ENCODE results near the gene SLC39A5.

Gene SLC39A5

GRCh38 chr12:56216461-56216860 is 13.4 kb upstream of the SLC39A5 start:
- Histone ChIP-seq H3K23ac (ENCODE audit: low read length in 2 of 2) (no peak overlapping the region), H4K91ac (ENCODE audit: low read length) (no peak overlapping the region), H3K4ac (ENCODE audit: low read depth in 1 of 2, low read length in 2 of 2) (no peak overlapping the region), H2BK5ac (ENCODE audit: low read depth, low read length, poor library complexity, severe bottlenecking) (no peak overlapping the region), H3K9ac (ENCODE audit: low read length) (no peak overlapping the region), H3K27ac (ENCODE audit: low read length, poor library complexity, severe bottlenecking) (no peak overlapping the region), H3K18ac (ENCODE audit: low read depth in 1 of 2, low read length in 2 of 2) (no peak overlapping the region), H2AFZ (ENCODE audit: low read depth, low read length) (no peak overlapping the region), H3K79me1 (replicated peaks; ENCODE audit: low read length, poor library complexity, severe bottlenecking) (peaks cover 23% of the 10 kb centered on the region), H4K8ac (ENCODE audit: low read length) (no peak overlapping the region), H3K36me3 (ENCODE audit: control insufficient read depth in 1 of 2, insufficient read depth in 2 of 2, low read depth in 1 of 2, low read length in 2 of 2) (peaks cover 48 to 50% of the 10 kb centered on the region in 2 experiments), H3K9me3 (ENCODE audit: control insufficient read depth, low read length) (no peaks in the 10 kb centered on the region), H3K4me1 (ENCODE audit: control insufficient read depth, insufficient read depth, low read depth, low read length) (peaks cover 3% of the 10 kb centered on the region), H3K4me2 (ENCODE audit: low read length, poor library complexity, severe bottlenecking) (no peak overlapping the region), H3K4me3 (ENCODE audit: insufficient read depth in 1 of 2, low read depth in 1 of 2, low read length in 2 of 2) (no peak overlapping the region), H3K27me3 (ENCODE audit: control insufficient read depth in 1 of 2, insufficient read depth in 1 of 2, low read length in 2 of 2) (no peaks in the 10 kb centered on the region), H3K14ac (ENCODE audit: low read length in 2 of 2) (no peak overlapping the region), H2BK15ac (ENCODE audit: low read depth, poor library complexity, severe bottlenecking) (no peak overlapping the region), H2AK5ac (ENCODE audit: low read length, severe bottlenecking) (no peak overlapping the region), H2BK12ac (ENCODE audit: low read length in 2 of 2) (no peak overlapping the region), H2BK120ac (ENCODE audit: low read depth, low read length) (no peak overlapping the region)
- DNase-seq: no peak
- 97% methylated on average over 3 of the region's 3 CpGs for WGBS

- Histone ChIP-seq H2AFZ (ENCODE audit: low read depth, low read length) (no peak overlapping the region), H3K36me3 (ENCODE audit: control insufficient read depth in 1 of 2, insufficient read depth in 2 of 2, low read depth in 1 of 2, low read length in 2 of 2) (peaks cover 16 to 19% of the 10 kb centered on the region in 2 experiments)
- 100% methylated on average over 6 of the region's 9 CpGs for WGBS
These were observed 10.0 kb upstream of the SLC39A5 start for GRCh38 chr12:56219840-56220239.

GRCh38 chr12:56220611-56221231 is 9.1 kb upstream of the SLC39A5 start:
- 46% methylated on average over 8 of the region's 10 CpGs for WGBS
- Histone ChIP-seq H2BK120ac (ENCODE audit: low read depth, low read length) (peak overlapping the region; percentile 73), H3K4me3 (ENCODE audit: insufficient read depth in 1 of 2, low read depth in 1 of 2, low read length in 2 of 2) (peak overlapping the region; percentile 76 to 92), H3K9me3 (ENCODE audit: control insufficient read depth, low read length) (no peaks in the 10 kb centered on the region), H2AK5ac (ENCODE audit: low read length, severe bottlenecking) (peak overlapping the region; percentile 14), H3K79me1 (replicated peaks; ENCODE audit: low read length, poor library complexity, severe bottlenecking) (peaks cover 24% of the 10 kb centered on the region), H4K91ac (ENCODE audit: low read length) (peak overlapping the region; percentile 29), H3K4ac (ENCODE audit: low read depth in 1 of 2, low read length in 2 of 2) (peak overlapping the region in 1 of 2 experiments; percentile 9), H3K4me2 (ENCODE audit: low read length, poor library complexity, severe bottlenecking) (peak overlapping the region; percentile 76), H3K36me3 (ENCODE audit: control insufficient read depth in 1 of 2, insufficient read depth in 2 of 2, low read depth in 1 of 2, low read length in 2 of 2) (peaks cover 10 to 12% of the 10 kb centered on the region in 2 experiments), H2BK12ac (ENCODE audit: low read length in 2 of 2) (peak overlapping the region in 1 of 2 experiments; percentile 88), H2BK15ac (ENCODE audit: low read depth, poor library complexity, severe bottlenecking) (peak overlapping the region; percentile 63), H3K27ac (ENCODE audit: low read length, poor library complexity, severe bottlenecking) (peak overlapping the region; percentile 95), H2BK5ac (ENCODE audit: low read depth, low read length, poor library complexity, severe bottlenecking) (no peak overlapping the region), H3K27me3 (ENCODE audit: control insufficient read depth in 1 of 2, insufficient read depth in 1 of 2, low read length in 2 of 2) (no peaks in the 10 kb centered on the region), H3K23ac (ENCODE audit: low read length in 2 of 2) (peak overlapping the region in 1 of 2 experiments; percentile 21), H4K8ac (ENCODE audit: low read length) (peak overlapping the region; percentile 21), H3K9ac (ENCODE audit: low read length) (peak overlapping the region; percentile 92), H3K14ac (ENCODE audit: low read length in 2 of 2) (no peak overlapping the region), H2AFZ (ENCODE audit: low read depth, low read length) (no peak overlapping the region), H3K18ac (ENCODE audit: low read depth in 1 of 2, low read length in 2 of 2) (peak overlapping the region; percentile 48 to 85), H3K4me1 (ENCODE audit: control insufficient read depth, insufficient read depth, low read depth, low read length) (peaks cover 20% of the 10 kb centered on the region)
- DNase-seq: peak; percentile 50

More at GRCh38 chr12:56219840-56220239, 10.0 kb upstream of the SLC39A5 start:
- H3K4me2 ChIP-seq (ENCODE audit: low read length, poor library complexity, severe bottlenecking): peak overlapping the region; percentile 6
- no peak overlapping the region for H3K4ac ChIP-seq (ENCODE audit: low read depth in 1 of 2, low read length in 2 of 2)
- no peak overlapping the region for H3K27ac ChIP-seq (ENCODE audit: low read length, poor library complexity, severe bottlenecking)
- DNase-seq: no peak
- no peak overlapping the region for H2BK5ac ChIP-seq (ENCODE audit: low read depth, low read length, poor library complexity, severe bottlenecking)
- H4K91ac ChIP-seq (ENCODE audit: low read length): no peak overlapping the region
- H3K9me3 ChIP-seq (ENCODE audit: control insufficient read depth, low read length): no peaks in the 10 kb centered on the region
- no peak overlapping the region for H2AK5ac ChIP-seq (ENCODE audit: low read length, severe bottlenecking)
- peaks cover 20% of the 10 kb centered on the region for H3K79me1 ChIP-seq (replicated peaks; ENCODE audit: low read length, poor library complexity, severe bottlenecking)
- no peak overlapping the region for H2BK12ac ChIP-seq (ENCODE audit: low read length in 2 of 2)
- no peak overlapping the region for H2BK120ac ChIP-seq (ENCODE audit: low read depth, low read length)
- no peak overlapping the region for H4K8ac ChIP-seq (ENCODE audit: low read length)
- H3K23ac ChIP-seq (ENCODE audit: low read length in 2 of 2): no peak overlapping the region
- no peaks in the 10 kb centered on the region for H3K27me3 ChIP-seq (ENCODE audit: control insufficient read depth in 1 of 2, insufficient read depth in 1 of 2, low read length in 2 of 2)
- H3K4me3 ChIP-seq (ENCODE audit: insufficient read depth in 1 of 2, low read depth in 1 of 2, low read length in 2 of 2): no peak overlapping the region
- no peak overlapping the region for H3K9ac ChIP-seq (ENCODE audit: low read length)
- peaks cover 15% of the 10 kb centered on the region for H3K4me1 ChIP-seq (ENCODE audit: control insufficient read depth, insufficient read depth, low read depth, low read length)
- no peak overlapping the region for H3K18ac ChIP-seq (ENCODE audit: low read depth in 1 of 2, low read length in 2 of 2)
- no peak overlapping the region for H2BK15ac ChIP-seq (ENCODE audit: low read depth, poor library complexity, severe bottlenecking)
- H3K14ac ChIP-seq (ENCODE audit: low read length in 2 of 2): no peak overlapping the region

- peak overlapping the region; percentile 95 for H3K27ac ChIP-seq (ENCODE audit: low read length, poor library complexity, severe bottlenecking)
- peak overlapping the region in 1 of 2 experiments; percentile 49 for H3K14ac ChIP-seq (ENCODE audit: low read length in 2 of 2)
- H4K91ac ChIP-seq (ENCODE audit: low read length): peak overlapping the region; percentile 29
- H2BK15ac ChIP-seq (ENCODE audit: low read depth, poor library complexity, severe bottlenecking): peak overlapping the region; percentile 63
- peaks cover 20% of the 10 kb centered on the region for H3K4me1 ChIP-seq (ENCODE audit: control insufficient read depth, insufficient read depth, low read depth, low read length)
- DNase-seq: peak; percentile 82
- H3K18ac ChIP-seq (ENCODE audit: low read depth in 1 of 2, low read length in 2 of 2): peak overlapping the region; percentile 70 to 85
- H4K8ac ChIP-seq (ENCODE audit: low read length): peak overlapping the region; percentile 21
- H2AK5ac ChIP-seq (ENCODE audit: low read length, severe bottlenecking): peak overlapping the region; percentile 15
- H3K27me3 ChIP-seq (ENCODE audit: control insufficient read depth in 1 of 2, insufficient read depth in 1 of 2, low read length in 2 of 2): no peaks in the 10 kb centered on the region
- H2BK5ac ChIP-seq (ENCODE audit: low read depth, low read length, poor library complexity, severe bottlenecking): peak overlapping the region; percentile 48
- peaks cover 23% of the 10 kb centered on the region for H3K79me1 ChIP-seq (replicated peaks; ENCODE audit: low read length, poor library complexity, severe bottlenecking)
- peak overlapping the region; percentile 76 to 92 for H3K4me3 ChIP-seq (ENCODE audit: insufficient read depth in 1 of 2, low read depth in 1 of 2, low read length in 2 of 2)
- H2BK12ac ChIP-seq (ENCODE audit: low read length in 2 of 2): peak overlapping the region; percentile 25 to 88
- WGBS: under 1% methylated on average over 17 of the region's 21 CpGs
- H2BK120ac ChIP-seq (ENCODE audit: low read depth, low read length): peak overlapping the region; percentile 73
- H3K9me3 ChIP-seq (ENCODE audit: control insufficient read depth, low read length): no peaks in the 10 kb centered on the region
- peak overlapping the region; percentile 92 for H3K9ac ChIP-seq (ENCODE audit: low read length)
- H3K4ac ChIP-seq (ENCODE audit: low read depth in 1 of 2, low read length in 2 of 2): peak overlapping the region in 1 of 2 experiments; percentile 54
- peak overlapping the region; percentile 21 to 51 for H3K23ac ChIP-seq (ENCODE audit: low read length in 2 of 2)
- H3K36me3 ChIP-seq (ENCODE audit: control insufficient read depth in 1 of 2, insufficient read depth in 2 of 2, low read depth in 1 of 2, low read length in 2 of 2): peaks cover 7 to 11% of the 10 kb centered on the region in 2 experiments
- peak overlapping the region; percentile 76 for H3K4me2 ChIP-seq (ENCODE audit: low read length, poor library complexity, severe bottlenecking)
- H2AFZ ChIP-seq (ENCODE audit: low read depth, low read length): no peak overlapping the region
These were observed 8.6 kb upstream of the SLC39A5 start for GRCh38 chr12:56221232-56221756.

All from mesenchymal stem cell (in vitro differentiated cells and primary cell).